ENCODE measurements around the gene BEND7.

- TF ChIP-seq CTCF (IDR thresholded peaks at IDR 0.05): no peak
- TF ChIP-seq POLR2AphosphoS5 (IDR thresholded peaks at IDR 0.05): no peak
These were observed 14.5 kb downstream of the BEND7 start for GRCh38 chr10:13514296-13514695.
